HepG2 (cell line): ENCODE measurements around the gene SPARC.

ENCODE experiments used
- CTCF ChIP-seq: sonication (generic); formaldehyde crosslinking; IDR thresholded peaks from 2 replicates; pipeline ENCODE4 v1.5.0; 2020; ENCODE audit warnings: mild to moderate bottlenecking, missing genetic modification reagents, moderate library complexity
- EZH2 ChIP-seq: conservative IDR thresholded peaks from 2 replicates; pipeline ENCODE4 v1.6.1; 2012; ENCODE audit warnings: mild to moderate bottlenecking, low read depth, low read length, moderate library complexity

DNA sequence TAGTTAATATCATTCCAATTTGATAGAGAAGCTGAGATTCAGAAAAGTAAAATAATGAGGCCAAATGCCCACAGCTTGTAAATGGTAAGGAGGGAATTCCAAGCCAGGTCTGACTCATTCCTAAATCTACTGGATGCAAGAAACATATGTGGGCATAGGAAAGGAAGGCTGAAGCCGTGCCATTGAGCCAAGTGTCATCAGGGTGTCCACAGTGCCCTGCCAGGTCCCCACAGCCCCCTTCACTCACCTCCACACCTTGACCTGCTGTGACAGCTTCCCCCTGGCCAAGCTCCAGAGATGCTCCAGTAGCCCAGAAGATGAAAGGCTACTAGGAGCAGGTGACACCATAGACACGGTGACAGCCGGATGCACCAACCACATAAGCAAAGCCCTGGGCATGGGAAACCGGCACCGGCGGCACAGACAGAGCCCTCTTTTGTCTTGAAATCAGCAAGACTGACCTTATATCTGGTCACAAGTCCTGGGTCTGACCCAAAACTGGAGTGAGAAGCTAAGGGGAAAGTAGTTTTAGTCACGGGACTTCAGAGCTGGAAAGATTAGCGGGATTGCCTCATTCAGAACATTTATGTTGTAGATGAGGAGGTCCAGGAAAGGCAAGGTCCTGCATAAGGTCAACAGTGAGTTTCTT lies 75.5 kb downstream of the SPARC start:
- TF ChIP-seq CTCF (CRISPR knock-in tag) = no peak
- TF ChIP-seq EZH2 = no peak
